ENCODE results near the gene RP2. TPM values are rescaled to one million over a fixed set of nuclear protein-coding genes. Genes with fewer than 3 reads are reported as not detected.
A peak's percentile ranks its signal among the peaks of the same experiment; 100 is the strongest.

RP2 gene
- total RNA-seq, 2 experiments from 2014 or later = 5.0 to 5.5 TPM

DNA sequence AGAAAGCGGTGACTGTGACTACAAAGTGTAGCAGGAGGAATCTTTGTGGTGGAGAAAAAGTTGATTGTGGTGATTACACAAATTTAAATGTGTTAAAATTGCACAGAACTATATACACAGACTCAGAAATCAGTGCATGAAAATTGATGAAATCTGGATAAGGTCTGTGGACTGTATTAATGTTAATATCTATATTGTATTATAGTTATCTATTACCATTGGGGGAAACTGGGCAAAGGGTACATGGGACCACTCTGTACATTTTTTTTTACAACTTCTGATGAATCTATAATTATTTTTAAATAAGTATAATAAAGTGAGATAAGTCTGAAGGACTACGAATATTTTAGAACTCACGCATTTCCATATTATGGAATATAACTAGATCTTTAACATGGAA lies 73.6 kb downstream of the RP2 start:
- no peak for DNase-seq
- CTCF ChIA-PET = no interaction called here
- intact Hi-C loops (cut with micrococcal nuclease) = no loop called here
- peaks cover 16% of the 10 kb centered on the region for H3K27me3 Mint-ChIP-seq
- H3K4me3 Mint-ChIP-seq = no peak overlapping the region
- no peaks in the 10 kb centered on the region for H3K36me3 Mint-ChIP-seq
- no peaks in the 10 kb centered on the region for H3K9me3 Mint-ChIP-seq
- H3K27ac Mint-ChIP-seq = no peak overlapping the region
- POLR2A ChIA-PET = no interaction called here
- H3K4me1 Mint-ChIP-seq (ENCODE audit: low read depth) = peaks cover 12% of the 10 kb centered on the region

DNA sequence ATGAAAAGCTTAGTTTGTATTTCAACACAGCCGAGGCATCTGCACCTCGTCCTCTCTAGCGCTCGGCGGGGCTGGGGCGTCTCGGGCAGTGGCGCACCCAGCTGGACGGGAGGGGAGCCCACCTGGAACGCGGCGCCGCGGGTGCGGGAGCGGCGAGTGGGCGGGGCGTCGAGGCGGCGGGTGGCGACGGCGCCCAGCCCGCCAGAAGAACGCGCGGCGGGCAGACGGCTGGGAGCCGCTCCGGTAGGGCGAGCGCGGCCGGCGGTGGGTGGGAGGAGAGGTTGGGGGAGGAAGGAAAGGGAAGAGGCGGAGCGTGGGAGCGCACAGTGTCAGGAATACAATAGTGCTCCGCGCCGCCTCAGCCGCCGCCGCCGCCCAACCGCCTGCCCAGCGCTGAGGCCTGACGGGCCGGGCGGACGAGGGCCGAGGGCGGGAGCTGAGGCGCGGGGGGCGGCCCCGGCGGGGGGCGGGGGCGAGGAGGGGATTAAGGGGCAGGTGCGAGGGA lies 75.3 kb downstream of the RP2 start, which contains the start of gene JADE3:
TSS of gene JADE3 (plus strand) at position 324 of the 505 bp plus-strand sequence. CDS start 72,474 bp downstream, outside the sequence.
- ChIA-PET CTCF (interaction anchor here (0.6 to 1.2 kb wide), 2 partner anchors 73 to 111 kb away, joined by 3 read pairs; no protein-coding TSS in a partner anchor), POLR2A (no interaction called here)
- H3K4me3 Mint-ChIP-seq = peak within 1 kb of the TSS; percentile 72
- intact Hi-C loops (cut with micrococcal nuclease) = no loop called here
- no peak within 1 kb of the TSS for H3K27ac Mint-ChIP-seq
- peak; percentile 33 for DNase-seq
- no peaks in the 10 kb centered on the region for H3K9me3 Mint-ChIP-seq
- H3K36me3 Mint-ChIP-seq = no peaks in the 10 kb centered on the region
- H3K4me1 Mint-ChIP-seq (ENCODE audit: low read depth) = peaks cover 12% of the 10 kb centered on the region
- H3K27me3 Mint-ChIP-seq = peaks cover 21% of the 10 kb centered on the region

DNA sequence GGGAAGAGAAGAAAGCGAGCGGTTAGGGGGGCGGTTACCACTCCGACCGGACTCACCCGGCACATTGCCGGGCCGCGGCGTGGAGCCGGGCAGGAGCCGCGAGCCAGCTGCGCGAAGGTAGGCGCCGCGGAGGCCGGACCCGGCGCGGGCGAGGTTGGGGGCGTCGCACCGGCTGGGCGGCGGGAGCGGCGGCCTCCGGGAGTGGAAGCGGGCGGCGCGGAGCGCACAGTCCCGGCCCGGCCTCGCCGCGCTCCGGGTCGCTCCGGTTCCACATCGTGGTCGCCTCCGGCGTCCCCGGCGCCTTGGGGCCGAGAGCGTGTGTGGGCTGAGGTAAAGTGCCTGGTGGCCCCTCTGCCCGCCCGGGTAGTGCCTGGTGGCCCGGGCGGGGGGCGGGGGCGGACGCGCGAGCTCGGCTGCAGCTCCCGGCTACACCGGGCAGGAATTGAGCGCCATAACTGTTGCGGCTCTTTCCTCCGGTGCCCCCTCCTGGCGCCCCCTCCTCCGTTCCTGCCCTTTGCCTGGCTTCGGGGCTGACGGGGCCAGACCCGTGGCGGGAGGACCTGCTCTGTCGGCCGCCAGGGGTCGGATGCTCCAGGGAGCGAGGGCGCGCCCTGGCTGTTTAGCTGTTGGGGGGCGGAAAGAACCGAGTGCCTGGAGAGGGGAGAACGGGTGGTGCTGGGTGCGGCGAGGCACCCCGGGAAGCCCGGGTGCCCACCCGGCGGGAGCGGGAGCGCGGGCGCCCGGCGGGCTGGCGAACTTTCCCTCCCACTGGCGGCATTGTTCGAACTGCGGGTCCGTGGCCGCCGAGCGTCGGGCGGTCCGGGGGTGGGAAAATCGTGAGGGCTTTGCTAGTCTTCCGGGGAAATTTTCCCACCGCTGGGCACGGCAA lies 76.0 kb downstream of the RP2 start:
- H3K27ac Mint-ChIP-seq = no peak overlapping the region
- H3K4me1 Mint-ChIP-seq (ENCODE audit: low read depth) = peaks cover 12% of the 10 kb centered on the region
- intact Hi-C loops (cut with micrococcal nuclease) = no loop called here
- H3K27me3 Mint-ChIP-seq = peaks cover 21% of the 10 kb centered on the region
- peak overlapping the region; percentile 72 for H3K4me3 Mint-ChIP-seq
- H3K9me3 Mint-ChIP-seq = no peaks in the 10 kb centered on the region
- CTCF ChIA-PET = interaction anchor here (0.6 to 1.8 kb wide), 6 partner anchors 26 to 333 kb away, joined by 3 to 6 read pairs (median 4); no protein-coding TSS in a partner anchor
- POLR2A ChIA-PET = no interaction called here
- H3K36me3 Mint-ChIP-seq = no peaks in the 10 kb centered on the region
- DNase-seq = peak; percentile 40

DNA sequence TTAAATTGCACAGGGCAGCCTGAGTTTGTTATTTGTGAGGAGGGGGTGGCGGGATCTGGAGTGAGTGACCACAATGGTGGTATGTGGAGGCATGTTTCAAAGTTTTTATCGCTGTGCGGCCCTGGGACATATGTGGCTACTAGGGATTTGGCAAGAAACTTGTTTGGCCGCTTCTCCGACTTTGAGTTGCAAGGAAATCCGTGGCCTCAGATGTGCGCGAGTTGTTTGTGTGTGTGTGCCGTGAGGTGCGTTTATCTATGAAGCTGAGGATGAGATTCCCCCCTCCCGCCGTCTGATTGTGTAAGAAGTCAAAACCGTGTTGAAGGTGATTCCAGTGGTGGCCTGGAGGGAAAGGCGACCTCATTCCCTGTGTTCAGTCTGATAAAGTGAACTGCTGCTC lies 76.8 kb downstream of the RP2 start:
- POLR2A ChIA-PET = no interaction called here
- H3K27ac Mint-ChIP-seq = no peak overlapping the region
- peaks cover 23% of the 10 kb centered on the region for H3K27me3 Mint-ChIP-seq
- H3K36me3 Mint-ChIP-seq = no peaks in the 10 kb centered on the region
- CTCF ChIA-PET = interaction anchor here (0.6 to 1.8 kb wide), 7 partner anchors 10 to 334 kb away, joined by 3 to 6 read pairs (median 4); no protein-coding TSS in a partner anchor
- H3K4me1 Mint-ChIP-seq (ENCODE audit: low read depth) = peaks cover 12% of the 10 kb centered on the region
- H3K9me3 Mint-ChIP-seq = no peaks in the 10 kb centered on the region
- DNase-seq = peak; percentile 9
- peak overlapping the region; percentile 72 for H3K4me3 Mint-ChIP-seq
- intact Hi-C loops (cut with micrococcal nuclease) = no loop called here

DNA sequence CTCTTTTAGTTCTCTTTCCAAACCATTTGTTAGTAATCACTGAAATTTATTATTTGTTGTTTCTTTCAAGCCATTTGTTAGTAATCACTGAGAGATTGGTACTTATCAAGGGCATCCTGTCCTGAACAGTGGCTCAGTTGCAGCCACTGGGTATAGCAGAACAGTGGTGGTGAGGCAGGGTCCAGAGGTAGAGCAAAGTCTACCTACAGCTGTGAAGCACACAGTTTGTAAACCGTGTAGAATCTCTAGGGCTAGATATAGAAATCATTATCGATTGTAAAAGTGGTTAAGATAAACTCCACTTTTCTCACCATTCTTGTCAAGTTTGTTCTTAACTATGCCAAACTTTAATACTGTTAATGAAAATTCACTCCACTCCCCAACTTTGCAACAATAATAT lies 79.4 kb downstream of the RP2 start:
- no peak for DNase-seq
- ChIA-PET CTCF (interaction anchor here (0.6 kb wide), 1 partner anchor 47 kb away, joined by 3 read pairs; no protein-coding TSS in a partner anchor), POLR2A (no interaction called here)
- no peak overlapping the region for H3K4me3 Mint-ChIP-seq
- no peaks in the 10 kb centered on the region for H3K9me3 Mint-ChIP-seq
- H3K27ac Mint-ChIP-seq = no peak overlapping the region
- peaks cover 26% of the 10 kb centered on the region for H3K27me3 Mint-ChIP-seq
- intact Hi-C loops (cut with micrococcal nuclease) = no loop called here
- H3K36me3 Mint-ChIP-seq = no peaks in the 10 kb centered on the region
- H3K4me1 Mint-ChIP-seq (ENCODE audit: low read depth) = peaks cover 12% of the 10 kb centered on the region

DNA sequence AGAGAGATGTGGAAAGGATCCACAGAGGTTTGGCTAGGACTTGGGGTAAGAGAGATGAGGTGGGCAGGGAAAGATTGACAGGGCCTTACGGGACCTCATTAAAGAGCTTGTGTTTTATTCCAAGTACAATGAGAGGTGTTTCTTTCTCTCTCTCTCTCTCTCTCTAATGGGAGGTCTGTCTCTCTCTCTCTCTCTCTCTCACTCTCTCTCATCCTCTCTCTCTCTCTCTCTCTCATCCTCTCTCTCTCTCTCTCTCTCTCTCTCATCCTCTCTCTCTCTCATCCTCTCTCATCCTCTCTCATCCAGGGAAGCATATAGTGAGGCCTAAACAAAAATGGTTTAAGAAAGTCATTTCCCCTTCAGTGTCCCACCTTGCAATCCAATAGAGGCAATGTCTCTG lies 80.8 kb downstream of the RP2 start:
- peaks cover 30% of the 10 kb centered on the region for H3K27me3 Mint-ChIP-seq
- no peak for DNase-seq
- H3K4me1 Mint-ChIP-seq (ENCODE audit: low read depth) = peaks cover 12% of the 10 kb centered on the region
- ChIA-PET POLR2A (no interaction called here), CTCF (interaction anchor here (1.5 kb wide), 1 partner anchor 14 kb away, joined by 3 read pairs; no protein-coding TSS in a partner anchor)
- H3K9me3 Mint-ChIP-seq = no peaks in the 10 kb centered on the region
- no peak overlapping the region for H3K27ac Mint-ChIP-seq
- no peak overlapping the region for H3K4me3 Mint-ChIP-seq
- intact Hi-C loops (cut with micrococcal nuclease) = no loop called here
- no peaks in the 10 kb centered on the region for H3K36me3 Mint-ChIP-seq

DNA sequence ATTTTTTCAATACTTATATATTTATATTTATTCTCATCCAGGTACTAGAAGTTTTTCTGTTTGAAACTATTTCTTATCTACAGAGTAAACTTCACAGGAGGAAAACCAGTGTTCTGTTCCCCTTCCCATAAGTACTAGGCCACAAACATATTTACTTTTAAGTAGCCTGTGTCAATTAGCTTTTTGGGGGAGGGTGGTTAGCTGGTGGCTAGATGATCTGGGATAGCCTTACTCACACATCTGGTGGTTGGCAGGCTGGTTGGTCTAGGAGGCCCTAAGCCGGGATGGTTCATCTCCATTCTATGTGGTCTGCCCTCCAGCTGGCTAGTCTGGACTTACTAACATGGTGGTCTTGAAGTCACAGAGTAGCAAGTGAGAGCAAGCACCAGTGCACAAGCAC lies 81.6 kb downstream of the RP2 start:
- no peak overlapping the region for H3K4me3 Mint-ChIP-seq
- no peak for DNase-seq
- no peaks in the 10 kb centered on the region for H3K36me3 Mint-ChIP-seq
- H3K9me3 Mint-ChIP-seq = no peaks in the 10 kb centered on the region
- peaks cover 31% of the 10 kb centered on the region for H3K27me3 Mint-ChIP-seq
- CTCF ChIA-PET = interaction anchor here (1.5 kb wide), 1 partner anchor 15 kb away, joined by 3 read pairs; no protein-coding TSS in a partner anchor
- POLR2A ChIA-PET = no interaction called here
- H3K27ac Mint-ChIP-seq = no peak overlapping the region
- intact Hi-C loops (cut with micrococcal nuclease) = no loop called here
- peaks cover 11% of the 10 kb centered on the region for H3K4me1 Mint-ChIP-seq (ENCODE audit: low read depth)

DNA sequence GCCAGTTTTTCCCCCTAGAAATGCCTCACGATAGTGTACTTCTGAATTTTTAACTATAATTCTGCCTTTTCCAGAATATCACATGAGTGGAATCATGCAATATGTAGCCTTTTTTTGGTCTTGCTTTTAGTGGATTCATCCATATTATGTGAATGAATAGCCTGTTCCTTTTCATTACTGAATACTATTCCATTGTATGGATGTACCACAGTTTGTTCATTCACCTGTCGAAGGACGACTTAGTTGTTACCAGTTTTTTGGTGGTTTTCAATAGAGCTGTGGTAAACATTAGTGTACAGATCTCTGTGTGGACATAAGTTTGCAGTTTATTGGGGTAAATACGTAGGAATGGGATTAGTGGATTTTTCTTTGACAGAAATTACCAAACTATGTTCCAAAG lies 83.4 kb downstream of the RP2 start:
- Mint-ChIP-seq H3K27me3 (peaks cover 17% of the 10 kb centered on the region), H3K4me1 (ENCODE audit: low read depth) (no peaks in the 10 kb centered on the region), H3K27ac (no peak overlapping the region)

DNA sequence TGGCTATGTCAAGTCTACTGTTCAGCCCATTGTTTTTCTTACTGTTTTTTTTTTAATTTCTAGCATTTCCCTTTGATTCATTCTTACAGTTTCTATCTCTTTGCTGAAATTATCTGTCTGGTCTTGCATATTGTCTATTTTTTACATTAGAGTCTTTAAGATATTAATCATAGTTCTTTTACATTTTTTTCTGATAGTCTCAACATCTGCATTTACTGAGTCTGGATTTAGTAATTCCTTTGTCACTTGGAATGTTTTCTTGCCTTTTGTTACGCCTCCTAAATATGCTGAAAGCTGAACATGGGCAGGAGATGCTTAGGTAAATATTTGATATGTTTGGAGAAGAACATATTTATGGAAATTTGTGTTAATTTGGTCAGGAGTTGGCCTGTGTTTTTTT lies 85.8 kb downstream of the RP2 start:
- H3K4me3 Mint-ChIP-seq = no peak overlapping the region
- peaks cover 10% of the 10 kb centered on the region for H3K27me3 Mint-ChIP-seq
- no peaks in the 10 kb centered on the region for H3K36me3 Mint-ChIP-seq
- intact Hi-C loops (cut with micrococcal nuclease) = no loop called here
- no peaks in the 10 kb centered on the region for H3K4me1 Mint-ChIP-seq (ENCODE audit: low read depth)
- no peak overlapping the region for H3K27ac Mint-ChIP-seq
- ChIA-PET CTCF (no interaction called here), POLR2A (no interaction called here)
- DNase-seq = no peak
- no peaks in the 10 kb centered on the region for H3K9me3 Mint-ChIP-seq

More for the DNA sequence above, 83.4 kb downstream of the RP2 start:
- ChIA-PET CTCF (interaction anchor here (1.0 kb wide), 1 partner anchor 58 kb away, joined by 3 read pairs; no protein-coding TSS in a partner anchor), POLR2A (no interaction called here)
- no peak overlapping the region for H3K4me3 Mint-ChIP-seq
- intact Hi-C loops (cut with micrococcal nuclease) = no loop called here
- H3K36me3 Mint-ChIP-seq = no peaks in the 10 kb centered on the region
- H3K9me3 Mint-ChIP-seq = no peaks in the 10 kb centered on the region
- no peak for DNase-seq

DNA sequence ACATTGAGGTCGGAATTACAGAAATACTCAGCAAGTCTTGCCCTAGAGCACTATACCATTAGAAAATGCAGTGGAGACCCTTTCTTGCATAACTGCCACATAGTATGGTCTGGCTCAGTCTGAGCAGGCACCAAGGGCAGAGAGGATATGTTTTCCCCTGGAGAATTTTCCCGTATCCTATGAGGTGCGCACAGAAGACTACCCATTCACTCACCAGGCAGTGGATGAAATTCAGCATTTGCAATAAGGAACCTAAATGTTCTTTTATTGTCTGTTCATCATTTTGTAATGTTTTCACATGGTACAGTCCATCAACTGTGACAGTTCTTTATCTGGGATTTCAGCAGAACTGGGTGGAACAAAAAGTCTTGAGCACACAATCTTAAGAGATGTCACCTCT lies 90.9 kb downstream of the RP2 start:
- intact Hi-C loops (cut with micrococcal nuclease) = no loop called here
- no peak overlapping the region for H3K27ac Mint-ChIP-seq
- H3K27me3 Mint-ChIP-seq = peaks cover 1% of the 10 kb centered on the region
- CTCF ChIA-PET = no interaction called here
- no peaks in the 10 kb centered on the region for H3K9me3 Mint-ChIP-seq
- no peak for DNase-seq
- no peaks in the 10 kb centered on the region for H3K4me1 Mint-ChIP-seq (ENCODE audit: low read depth)
- POLR2A ChIA-PET = no interaction called here
- no peaks in the 10 kb centered on the region for H3K36me3 Mint-ChIP-seq
- H3K4me3 Mint-ChIP-seq = no peak overlapping the region

DNA sequence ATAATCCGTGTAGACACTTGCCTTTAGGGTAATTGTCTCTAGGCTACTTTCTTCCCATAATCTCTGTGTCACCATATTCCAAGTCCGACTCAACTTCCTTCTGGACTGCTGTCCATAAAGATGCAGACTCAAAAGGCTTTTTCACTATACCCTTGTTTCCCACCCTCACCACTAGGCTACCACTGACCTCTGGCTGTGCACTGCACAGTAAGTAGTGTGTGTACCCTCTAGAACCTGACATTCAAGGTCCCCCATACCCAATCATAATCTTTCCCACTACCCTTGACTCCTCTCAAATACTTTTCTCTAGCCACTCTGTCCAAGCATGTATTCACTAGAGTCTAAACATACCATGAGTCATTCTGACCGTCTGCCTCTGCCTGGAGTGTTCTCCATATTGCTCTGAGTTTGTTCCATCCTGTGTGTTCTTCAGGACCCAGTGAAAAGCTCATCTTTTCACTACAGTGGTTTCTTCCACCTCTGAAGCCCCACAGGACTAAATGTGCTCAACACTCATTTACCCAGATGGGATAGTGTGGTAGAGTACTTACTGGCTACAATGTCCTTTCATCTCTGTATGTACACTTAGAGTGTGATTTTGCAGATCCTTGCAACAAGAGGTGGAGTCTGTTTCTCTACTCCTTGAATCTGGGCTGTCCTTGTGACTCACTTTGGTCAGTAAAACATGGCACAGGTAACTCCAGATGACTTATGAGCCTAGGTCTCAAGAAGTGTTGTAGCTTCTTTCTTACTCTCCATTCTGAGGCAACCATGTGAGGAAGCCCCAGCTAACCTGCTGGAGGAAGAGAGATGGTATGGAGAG lies 92.8 kb downstream of the RP2 start:
- ChIA-PET CTCF (no interaction called here), POLR2A (no interaction called here)
- Mint-ChIP-seq H3K4me3 (no peak overlapping the region), H3K9me3 (no peaks in the 10 kb centered on the region), H3K27me3 (no peaks in the 10 kb centered on the region), H3K4me1 (ENCODE audit: low read depth) (no peaks in the 10 kb centered on the region), H3K36me3 (no peaks in the 10 kb centered on the region), H3K27ac (no peak overlapping the region)
- DNase-seq = no peak
- intact Hi-C loops (cut with micrococcal nuclease) = no loop called here
